NK-92 treated with Interleukin-12 subunit alpha and Interleukin-12 subunit beta, amount 100 ng/mL, for 24 hours (cell line): ENCODE measurements around the gene PSMB5.

ENCODE experiments used
- DNase-seq: peaks from one replicate; lab custom pipeline; 2025; lab: John Stamatoyannopoulos, UW

PSMB5 gene

GRCh38 chr14:23034498-23035302 is at the start of gene PSMB5:
Gene PSMB5 (minus strand): TSS chr14:23034900. CDS start chr14:23034881, 19 bp downstream.
- DNase-seq: no peak

GRCh38 chr14:23080474-23080873 is 45.8 kb upstream of the PSMB5 start:
- DNase-seq: no peak

GRCh38 chr14:23079716-23080115 is 45.0 kb upstream of the PSMB5 start:
- DNase-seq: no peak

DNA sequence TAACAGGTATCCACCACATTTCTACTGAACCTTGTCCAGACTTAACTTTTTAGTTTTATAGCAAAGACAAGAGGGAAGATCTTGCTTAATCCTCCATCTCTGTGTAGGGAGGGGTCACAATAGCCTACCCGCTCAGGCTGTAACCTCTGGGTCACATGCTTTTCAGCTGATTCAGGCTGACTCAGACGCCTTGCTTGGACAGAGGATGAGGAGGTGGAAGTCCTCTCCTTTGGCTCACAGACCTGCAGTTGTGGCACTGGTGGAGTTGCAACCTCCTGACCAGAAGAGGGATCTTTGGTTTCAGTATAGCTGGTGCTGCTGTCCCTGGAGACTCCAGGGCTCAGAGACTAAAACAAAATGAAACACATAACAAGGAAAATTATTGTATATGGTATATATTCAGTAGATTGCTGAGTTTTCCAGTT is 44.0 kb upstream of the PSMB5 start:
- DNase-seq: no peak

- no peak for DNase-seq
Observed at GRCh38 chr14:23077962-23078361, 43.3 kb upstream of the PSMB5 start.

DNA sequence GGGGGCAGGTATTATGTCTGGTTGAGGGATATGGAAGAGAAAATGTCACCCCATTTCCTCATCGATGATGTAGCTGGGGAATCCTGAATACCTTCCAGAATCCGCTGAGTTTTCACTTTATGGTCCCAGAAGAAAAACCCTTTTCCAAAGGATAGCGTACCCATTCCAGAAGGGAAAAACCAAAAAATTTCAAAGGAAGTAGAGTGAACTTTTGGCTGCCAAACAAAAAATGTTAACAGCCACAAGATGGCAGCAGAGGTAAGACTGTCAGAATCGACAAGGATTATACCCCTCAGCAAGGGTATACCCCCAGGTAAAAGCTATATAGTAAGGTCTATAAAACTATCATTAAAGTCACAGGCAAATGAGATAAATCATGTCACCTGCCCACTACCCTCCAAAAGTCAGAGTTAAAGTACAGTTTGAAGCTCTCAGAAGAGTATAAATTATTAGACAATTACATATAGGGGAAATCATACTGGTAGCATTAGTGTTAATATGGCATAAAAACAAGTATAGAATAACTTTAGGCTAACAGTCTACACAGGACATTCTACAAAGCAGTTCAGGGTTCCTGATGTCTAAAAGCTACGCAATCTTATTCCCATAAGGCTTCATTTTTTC is 42.2 kb upstream of the PSMB5 start:
- no peak for DNase-seq

DNA sequence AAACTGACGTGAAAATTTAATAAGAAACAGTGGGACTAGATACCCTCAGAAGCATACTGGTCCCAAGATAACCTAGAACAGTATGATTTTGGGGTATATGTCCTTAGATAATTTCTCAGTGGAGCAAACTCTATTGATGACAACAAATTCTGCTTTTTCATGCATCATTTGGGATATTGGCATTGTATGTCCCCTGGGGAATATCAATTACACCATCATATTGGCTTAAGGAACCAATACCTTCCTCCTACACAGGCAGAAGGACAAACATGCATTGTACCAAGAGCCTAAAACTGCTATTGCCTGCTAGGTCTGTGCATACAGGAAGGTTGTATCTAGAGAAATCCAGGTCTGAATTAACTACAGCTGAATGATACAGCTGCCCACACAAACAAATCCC is 40.2 kb upstream of the PSMB5 start:
- no peak for DNase-seq

GRCh38 chr14:23071921-23072539 is 37.3 kb upstream of the PSMB5 start:
- DNase-seq: no peak

- no peak for DNase-seq
Observed at GRCh38 chr14:23071244-23071920, 36.7 kb upstream of the PSMB5 start.

GRCh38 chr14:23070262-23071129 is 35.8 kb upstream of the PSMB5 start:
- DNase-seq: no peak

DNA sequence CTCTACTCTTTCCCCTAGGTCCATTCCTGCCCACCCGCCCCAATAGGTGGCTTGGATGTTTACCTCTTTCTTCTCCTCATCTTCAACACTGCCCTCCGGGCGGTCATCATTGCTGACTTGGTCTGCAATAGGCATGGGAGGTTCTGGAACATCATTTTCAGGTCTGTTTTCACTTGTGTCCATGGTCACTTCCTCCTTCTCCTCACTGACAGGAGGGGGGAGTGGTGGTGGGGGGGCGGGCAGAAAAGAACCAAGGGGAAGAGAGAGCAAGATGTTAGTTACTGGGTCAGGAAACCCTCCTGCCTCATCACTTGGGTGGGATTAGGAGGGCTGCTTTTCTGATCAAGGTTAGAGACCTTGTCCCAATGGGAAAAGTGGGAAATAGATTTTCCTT is 34.7 kb upstream of the PSMB5 start:
- no peak for DNase-seq

DNA sequence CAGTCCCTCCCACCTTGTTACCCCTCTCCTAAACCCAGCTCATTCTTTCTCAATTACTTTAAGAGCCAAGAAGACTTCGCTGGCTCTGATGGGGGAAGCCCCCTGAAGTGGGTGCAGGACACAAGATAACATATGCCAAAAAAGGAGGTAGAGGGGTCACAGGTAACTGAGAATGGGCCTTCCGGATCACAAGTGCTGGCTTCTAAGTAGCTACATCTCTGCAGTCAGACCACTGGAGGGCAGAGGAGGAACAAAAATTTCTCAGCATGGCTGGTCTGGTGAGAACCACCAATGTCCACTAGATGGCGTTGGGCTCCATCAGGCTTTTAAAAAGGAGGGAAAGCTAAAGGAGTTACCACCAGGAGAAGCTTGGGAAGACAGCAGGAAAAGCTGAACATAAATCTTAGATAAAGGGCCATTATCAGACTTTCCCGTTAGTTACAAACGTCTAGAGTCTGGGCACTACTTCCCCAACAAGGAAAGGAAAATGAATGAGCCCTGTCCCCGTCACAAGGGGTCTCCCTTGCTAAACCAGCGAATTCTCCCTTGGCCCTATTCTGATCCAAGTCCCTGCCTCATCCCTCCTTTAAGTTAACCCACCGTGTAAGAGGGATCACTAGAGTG is 34.2 kb upstream of the PSMB5 start:
- no peak for DNase-seq

DNA sequence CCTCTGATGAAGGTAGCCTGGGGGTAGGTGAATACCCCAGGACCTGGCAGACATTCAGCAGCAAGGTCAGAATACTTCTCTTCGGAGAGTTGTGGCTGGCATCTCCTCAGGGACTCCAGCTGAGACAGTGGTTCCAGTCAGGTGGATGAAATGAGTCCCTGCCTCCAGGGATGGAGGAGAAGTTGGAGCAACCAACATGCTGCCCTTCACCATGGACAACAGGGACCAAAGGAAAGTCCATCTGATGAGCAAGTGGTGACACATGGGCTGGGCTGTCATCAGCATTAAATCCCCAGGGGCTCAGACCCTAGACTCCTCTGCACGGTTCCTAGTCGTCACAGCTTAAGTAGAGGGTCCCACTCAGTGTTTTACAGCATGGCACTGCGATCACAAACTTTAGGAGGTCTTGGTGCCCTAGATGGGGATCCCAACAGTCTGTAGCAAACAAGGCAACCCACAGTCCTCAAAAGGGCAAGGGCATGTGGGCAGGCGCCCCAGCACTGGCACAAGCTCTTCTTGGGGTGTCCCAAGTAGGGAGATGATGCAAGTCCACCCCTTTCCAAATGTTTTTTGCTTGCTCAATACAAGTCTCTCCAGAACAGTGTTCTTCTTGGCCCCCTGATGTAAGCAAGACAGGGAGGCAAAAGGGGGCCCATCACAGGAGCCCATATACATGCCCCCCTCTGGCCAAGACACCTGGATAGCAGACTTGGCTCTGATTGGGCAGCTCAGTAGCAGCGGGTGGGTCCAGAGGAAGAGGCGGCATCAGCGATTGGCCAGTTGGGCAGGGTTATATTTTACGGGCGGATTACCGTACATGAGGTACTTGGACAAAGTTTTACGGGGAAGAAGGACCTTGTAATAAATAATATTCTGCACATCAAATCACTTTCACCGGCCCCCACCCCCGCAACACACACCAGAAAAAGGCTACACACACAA is 33.4 kb upstream of the PSMB5 start:
- no peak for DNase-seq

- no peak for DNase-seq
Observed at GRCh38 chr14:23066855-23067744, 32.4 kb upstream of the PSMB5 start.

DNA sequence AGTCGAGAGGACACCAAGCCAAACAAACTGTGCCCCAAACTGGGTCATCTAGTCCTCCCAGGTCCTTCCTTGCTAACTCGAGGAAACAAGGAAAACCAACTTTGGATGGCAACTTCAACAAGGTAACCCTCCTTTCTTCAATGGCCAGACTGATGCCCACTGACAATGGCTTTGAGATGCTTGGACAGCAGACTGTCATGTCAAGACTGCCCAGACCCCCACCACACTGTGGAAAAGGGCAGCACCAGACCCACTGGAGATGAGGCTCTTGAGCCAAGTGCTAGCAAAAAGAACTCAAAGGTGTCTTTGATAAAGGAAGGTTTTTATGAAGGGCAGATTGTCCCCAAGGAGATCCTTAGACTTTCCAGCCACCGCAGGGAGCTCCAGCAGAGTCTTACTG is 31.7 kb upstream of the PSMB5 start:
- DNase-seq: no peak

DNA sequence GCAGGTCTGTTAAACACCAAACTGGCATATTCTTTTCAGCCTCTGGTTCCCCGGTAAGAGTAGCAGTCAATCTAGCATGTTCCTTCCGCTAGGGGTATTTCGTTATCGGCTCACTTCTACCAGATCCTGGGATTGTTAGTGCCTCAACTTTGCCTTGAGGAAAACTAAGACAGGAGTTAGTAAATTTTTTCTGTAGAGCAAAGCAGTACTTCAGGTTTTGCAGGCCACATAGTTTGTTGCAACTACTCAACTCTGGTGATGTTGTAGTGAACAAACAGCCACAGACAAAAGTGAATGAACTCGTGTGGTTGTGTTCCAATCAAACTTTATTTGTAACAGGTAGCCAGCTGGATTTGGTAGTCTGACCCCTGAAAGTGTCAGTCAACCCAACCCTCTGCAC is 28.9 kb upstream of the PSMB5 start:
- no peak for DNase-seq

- no peak for DNase-seq
Observed at GRCh38 chr14:23062002-23062401, 27.3 kb upstream of the PSMB5 start.

GRCh38 chr14:23060536-23061260 is 26.0 kb upstream of the PSMB5 start:
- DNase-seq: no peak
